ENCODE results near the gene SMARCD3.

The SMARCD3 gene

DNA sequence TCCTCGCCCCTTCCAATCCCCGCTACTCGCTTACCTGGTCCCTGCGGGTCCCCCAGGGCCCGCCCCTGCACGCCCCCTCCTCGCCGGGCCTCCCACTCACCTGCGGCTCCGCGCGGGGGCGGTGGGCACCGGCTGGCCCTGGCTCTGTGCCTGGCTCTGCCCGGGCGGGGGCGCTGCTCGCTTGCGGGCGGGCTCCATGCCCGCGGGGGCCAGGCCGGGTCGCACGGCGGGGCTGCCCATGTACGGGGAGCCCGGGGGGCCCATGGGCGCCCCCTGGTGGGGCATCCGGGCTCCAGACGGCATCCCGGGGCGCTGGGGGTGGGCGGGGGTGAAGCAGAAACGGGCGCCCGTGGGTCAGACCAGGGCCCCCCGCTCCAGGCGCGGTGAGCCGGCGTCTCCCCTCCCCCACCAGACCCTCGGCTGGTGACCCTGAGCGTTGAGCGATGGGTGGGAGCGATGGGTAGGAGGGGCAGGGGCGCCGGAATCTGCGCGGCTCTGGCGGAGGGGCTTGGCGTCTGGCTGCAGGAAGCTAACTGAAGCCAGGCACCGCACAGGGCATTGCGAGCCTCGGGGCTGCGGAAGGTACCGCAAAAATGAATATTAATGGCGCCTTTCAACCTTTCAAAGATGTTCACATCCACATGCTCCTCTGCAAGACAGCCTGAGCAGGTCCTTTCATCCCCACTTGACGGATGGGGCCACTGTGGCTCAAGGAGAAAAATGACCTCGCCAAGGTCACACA, 3.0 kb downstream of the SMARCD3 start:
- H3K4me1 ChIP-seq (ENCODE audit: low read length) = peaks cover 28% of the 10 kb centered on the region
- H3K36me3 ChIP-seq (replicated peaks; ENCODE audit: low read depth, low read length) = no peaks in the 10 kb centered on the region
- TF ChIP-seq EZH2phosphoT487 (IDR thresholded peaks at IDR 0.05; ENCODE audit: low read depth) (no peak), CTCF (IDR thresholded peaks at IDR 0.05; ENCODE audit: low read depth, low read length) (peak; percentile 51)
- peak overlapping the region; percentile 78 for H3K4me3 ChIP-seq (ENCODE audit: low read length)
- H3K79me2 ChIP-seq (ENCODE audit: low read length) = no peaks in the 10 kb centered on the region
- H3K27ac ChIP-seq (ENCODE audit: low read length) = no peak overlapping the region
- peaks cover 42% of the 10 kb centered on the region for H3K27me3 ChIP-seq (ENCODE audit: low read depth, low read length)
- H3K9ac ChIP-seq (ENCODE audit: low read length) = peak overlapping the region; percentile 42
- peak overlapping the region; percentile 44; the same call in 1 of the 2 replicates for H2AFZ ChIP-seq (ENCODE audit: low read depth, low read length)
- H3K9me3 ChIP-seq (ENCODE audit: insufficient read depth, low read length) = no peaks in the 10 kb centered on the region
- peak overlapping the region; percentile 98 for H3K4me2 ChIP-seq (ENCODE audit: low read length)
- peaks cover 4% of the 10 kb centered on the region; the same call in 1 of the 2 replicates for H4K20me1 ChIP-seq (ENCODE audit: insufficient read depth, low read length)

GRCh38 chr7:151244841-151245346, 3.6 kb downstream of the SMARCD3 start:
- no peaks in the 10 kb centered on the region for H3K36me3 ChIP-seq (replicated peaks; ENCODE audit: low read depth, low read length)
- peak overlapping the region; percentile 42 for H3K9ac ChIP-seq (ENCODE audit: low read length)
- peaks cover 4% of the 10 kb centered on the region; the same call in 1 of the 2 replicates for H4K20me1 ChIP-seq (ENCODE audit: insufficient read depth, low read length)
- H3K9me3 ChIP-seq (ENCODE audit: insufficient read depth, low read length) = no peaks in the 10 kb centered on the region
- peak overlapping the region; percentile 98 for H3K4me2 ChIP-seq (ENCODE audit: low read length)
- peak overlapping the region; percentile 78 for H3K4me3 ChIP-seq (ENCODE audit: low read length)
- no peaks in the 10 kb centered on the region for H3K79me2 ChIP-seq (ENCODE audit: low read length)
- peaks cover 38% of the 10 kb centered on the region for H3K27me3 ChIP-seq (ENCODE audit: low read depth, low read length)
- peaks cover 28% of the 10 kb centered on the region for H3K4me1 ChIP-seq (ENCODE audit: low read length)
- H3K27ac ChIP-seq (ENCODE audit: low read length) = no peak overlapping the region
- H2AFZ ChIP-seq (ENCODE audit: low read depth, low read length) = peak overlapping the region; percentile 44; the same call in 1 of the 2 replicates
- TF ChIP-seq CTCF (IDR thresholded peaks at IDR 0.05; ENCODE audit: low read depth, low read length) (no peak), EZH2phosphoT487 (IDR thresholded peaks at IDR 0.05; ENCODE audit: low read depth) (no peak)

DNA sequence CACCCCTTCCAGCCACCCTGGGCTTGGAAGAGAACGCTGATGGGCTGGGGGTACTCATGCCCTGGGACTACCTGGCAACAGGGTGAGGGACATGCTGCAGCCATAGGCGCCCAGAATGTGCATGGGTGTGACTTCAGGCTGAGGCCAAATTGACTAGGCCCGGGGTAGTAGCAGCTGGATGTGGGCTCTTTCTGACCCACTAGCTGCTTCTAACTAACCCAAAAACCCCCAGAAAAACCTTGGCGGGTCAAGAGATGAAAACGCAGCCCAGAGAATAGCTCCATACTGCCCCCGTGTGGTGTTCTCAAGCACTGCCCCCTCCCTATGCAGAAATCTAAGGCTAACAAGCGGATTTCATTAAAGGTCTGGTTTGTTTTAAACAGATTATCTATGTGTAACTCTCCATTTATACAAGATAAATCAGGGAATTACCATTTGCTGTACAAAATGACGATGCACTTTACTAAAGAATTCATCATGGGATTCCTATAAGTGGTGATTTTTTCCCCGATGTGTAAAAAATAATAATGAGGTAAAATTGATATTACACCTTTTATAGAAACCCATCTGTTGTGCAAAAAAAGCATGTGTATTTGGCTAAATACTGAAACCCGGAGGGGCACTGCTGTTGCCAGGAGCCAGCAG, 4.2 kb downstream of the SMARCD3 start:
- no peaks in the 10 kb centered on the region for H3K36me3 ChIP-seq (replicated peaks; ENCODE audit: low read depth, low read length)
- peaks cover 8% of the 10 kb centered on the region; the same call in 1 of the 2 replicates for H4K20me1 ChIP-seq (ENCODE audit: insufficient read depth, low read length)
- no peaks in the 10 kb centered on the region for H3K79me2 ChIP-seq (ENCODE audit: low read length)
- peak overlapping the region; percentile 98 for H3K4me2 ChIP-seq (ENCODE audit: low read length)
- H3K27ac ChIP-seq (ENCODE audit: low read length) = no peak overlapping the region
- TF ChIP-seq EZH2phosphoT487 (IDR thresholded peaks at IDR 0.05; ENCODE audit: low read depth) = no peak
- TF ChIP-seq CTCF (IDR thresholded peaks at IDR 0.05; ENCODE audit: low read depth, low read length) = peak; percentile 93
- peaks cover 31% of the 10 kb centered on the region for H3K4me1 ChIP-seq (ENCODE audit: low read length)
- H3K9ac ChIP-seq (ENCODE audit: low read length) = no peak overlapping the region
- H2AFZ ChIP-seq (ENCODE audit: low read depth, low read length) = no peak overlapping the region
- H3K27me3 ChIP-seq (ENCODE audit: low read depth, low read length) = peaks cover 38% of the 10 kb centered on the region
- peak overlapping the region; percentile 78 for H3K4me3 ChIP-seq (ENCODE audit: low read length)
- H3K9me3 ChIP-seq (ENCODE audit: insufficient read depth, low read length) = no peaks in the 10 kb centered on the region

Data from OCI-LY3 (cell line).